ENCODE data around the gene SPDYE2.
"Not testable (repeated sequence)": the region's sequence is repeated elsewhere in the genome, so short reads cannot be mapped to it uniquely, and the experiment has no call there.

- TF ChIP-seq CTCF (IDR thresholded peaks at IDR 0.05); EZH2 (IDR thresholded peaks at IDR 0.05; ENCODE audit: borderline replicate concordance, insufficient read depth, low read depth, low read length, poor library complexity, severe bottlenecking): not testable (repeated sequence)
Measured at GRCh38 chr7:102527822-102528793, 22.9 kb upstream of the SPDYE2 start.
